ENCODE results near the gene BCHE. TPM values are rescaled to one million over a fixed set of nuclear protein-coding genes. Genes with fewer than 3 reads are reported as not detected.

Gene BCHE
- total and polyA plus RNA-seq, 2 donors from 2014 or later = 1.4 to 2.8 TPM

- intact Hi-C loops (cut with DNase I) = no loop called here
- no peak overlapping the region for H3K4me3 ChIP-seq (ENCODE audit: low read length in 3 of 3)
- no peaks in the 10 kb centered on the region for H3K36me3 ChIP-seq (ENCODE audit: control insufficient read depth in 2 of 3, insufficient read depth in 3 of 3, low read length in 3 of 3)
- no peak for TF ChIP-seq CTCF (IDR thresholded peaks at IDR 0.05; ENCODE audit: borderline replicate concordance, extremely low read depth, insufficient read depth)
- no peaks in the 10 kb centered on the region for H3K4me1 ChIP-seq (ENCODE audit: control insufficient read depth in 2 of 3, insufficient read depth in 2 of 3, low read depth in 1 of 3, low read length in 3 of 3)
- FAIRE-seq (no peak), DNase-seq (peak in 1 of 5 donors; percentile 4)
- H3K9ac ChIP-seq (ENCODE audit: low read length in 3 of 3) = no peak overlapping the region
- H3K27me3 ChIP-seq (ENCODE audit: control insufficient read depth, insufficient read depth, low read length) = no peaks in the 10 kb centered on the region
- H3K9me3 ChIP-seq (ENCODE audit: control insufficient read depth in 2 of 3, insufficient read depth in 1 of 3, low read length in 3 of 3) = no peaks in the 10 kb centered on the region
- no peak overlapping the region for H3K27ac ChIP-seq (ENCODE audit: low read depth in 2 of 2, low read length in 2 of 2)
Measured at GRCh38 chr3:165820671-165821123, 16.5 kb downstream of the BCHE start.

- H3K9ac ChIP-seq (ENCODE audit: low read length in 3 of 3) = no peak overlapping the region
- no peaks in the 10 kb centered on the region for H3K9me3 ChIP-seq (ENCODE audit: control insufficient read depth in 2 of 3, insufficient read depth in 1 of 3, low read length in 3 of 3)
- H3K27me3 ChIP-seq (ENCODE audit: control insufficient read depth, insufficient read depth, low read length) = no peaks in the 10 kb centered on the region
- H3K36me3 ChIP-seq (ENCODE audit: control insufficient read depth in 2 of 3, insufficient read depth in 3 of 3, low read length in 3 of 3) = no peaks in the 10 kb centered on the region
- no peak for TF ChIP-seq CTCF (IDR thresholded peaks at IDR 0.05; ENCODE audit: borderline replicate concordance, extremely low read depth, insufficient read depth)
- H3K4me3 ChIP-seq (ENCODE audit: low read length in 3 of 3) = no peak overlapping the region
- DNase-seq = no peak
- no peaks in the 10 kb centered on the region for H3K4me1 ChIP-seq (ENCODE audit: control insufficient read depth in 2 of 3, insufficient read depth in 2 of 3, low read depth in 1 of 3, low read length in 3 of 3)
- intact Hi-C loops (cut with DNase I) = no loop called here
- H3K27ac ChIP-seq (ENCODE audit: low read depth in 2 of 2, low read length in 2 of 2) = no peak overlapping the region
- FAIRE-seq = no peak
Measured at GRCh38 chr3:165817160-165817709, 20.0 kb downstream of the BCHE start.

GRCh38 chr3:165816209-165816608 lies 21.0 kb downstream of the BCHE start:
- TF ChIP-seq CTCF (IDR thresholded peaks at IDR 0.05; ENCODE audit: borderline replicate concordance, extremely low read depth, insufficient read depth) = no peak
- FAIRE-seq (no peak), DNase-seq (no peak)
- H3K27ac ChIP-seq (ENCODE audit: low read depth in 2 of 2, low read length in 2 of 2) = no peak overlapping the region
- no peaks in the 10 kb centered on the region for H3K36me3 ChIP-seq (ENCODE audit: control insufficient read depth in 2 of 3, insufficient read depth in 3 of 3, low read length in 3 of 3)
- H3K9ac ChIP-seq (ENCODE audit: low read length in 3 of 3) = no peak overlapping the region
- H3K4me3 ChIP-seq (ENCODE audit: low read length in 3 of 3) = no peak overlapping the region
- no peaks in the 10 kb centered on the region for H3K9me3 ChIP-seq (ENCODE audit: control insufficient read depth in 2 of 3, insufficient read depth in 1 of 3, low read length in 3 of 3)
- intact Hi-C loops (cut with DNase I) = no loop called here
- H3K4me1 ChIP-seq (ENCODE audit: control insufficient read depth in 2 of 3, insufficient read depth in 2 of 3, low read depth in 1 of 3, low read length in 3 of 3) = no peaks in the 10 kb centered on the region
- no peaks in the 10 kb centered on the region for H3K27me3 ChIP-seq (ENCODE audit: control insufficient read depth, insufficient read depth, low read length)

- FAIRE-seq = no peak
- H3K27ac ChIP-seq (ENCODE audit: low read depth in 2 of 2, low read length in 2 of 2) = no peak overlapping the region
- H3K36me3 ChIP-seq (ENCODE audit: control insufficient read depth in 2 of 3, insufficient read depth in 3 of 3, low read length in 3 of 3) = no peaks in the 10 kb centered on the region
- DNase-seq = no peak
- intact Hi-C loops (cut with DNase I) = no loop called here
- no peaks in the 10 kb centered on the region for H3K27me3 ChIP-seq (ENCODE audit: control insufficient read depth, insufficient read depth, low read length)
- H3K4me3 ChIP-seq (ENCODE audit: low read length in 3 of 3) = no peak overlapping the region
- H3K9ac ChIP-seq (ENCODE audit: low read length in 3 of 3) = no peak overlapping the region
- H3K9me3 ChIP-seq (ENCODE audit: control insufficient read depth in 2 of 3, insufficient read depth in 1 of 3, low read length in 3 of 3) = no peaks in the 10 kb centered on the region
- no peak for TF ChIP-seq CTCF (IDR thresholded peaks at IDR 0.05; ENCODE audit: borderline replicate concordance, extremely low read depth, insufficient read depth)
- H3K4me1 ChIP-seq (ENCODE audit: control insufficient read depth in 2 of 3, insufficient read depth in 2 of 3, low read depth in 1 of 3, low read length in 3 of 3) = no peaks in the 10 kb centered on the region
Measured at GRCh38 chr3:165815682-165816081, 21.5 kb downstream of the BCHE start.
